Stimulated activated CD8-positive, alpha-beta memory T cell treated with anti-CD3 and anti-CD28 coated beads, Interleukin-15, amount 100 ng/mL, for 4 hours (primary cell): Measurements from ENCODE around the gene HIRIP3.
"Not testable (repeated sequence)": the region's sequence is repeated elsewhere in the genome, so short reads cannot be mapped to it uniquely, and the experiment has no call there.

ENCODE experiments used
- DNase-seq, 2 donors: peaks; one replicate each; pipeline ENCODE4 v3.0.0-alpha.2; 2020; ENCODE audit warnings: low read depth in 2 of 2

The HIRIP3 gene

DNA sequence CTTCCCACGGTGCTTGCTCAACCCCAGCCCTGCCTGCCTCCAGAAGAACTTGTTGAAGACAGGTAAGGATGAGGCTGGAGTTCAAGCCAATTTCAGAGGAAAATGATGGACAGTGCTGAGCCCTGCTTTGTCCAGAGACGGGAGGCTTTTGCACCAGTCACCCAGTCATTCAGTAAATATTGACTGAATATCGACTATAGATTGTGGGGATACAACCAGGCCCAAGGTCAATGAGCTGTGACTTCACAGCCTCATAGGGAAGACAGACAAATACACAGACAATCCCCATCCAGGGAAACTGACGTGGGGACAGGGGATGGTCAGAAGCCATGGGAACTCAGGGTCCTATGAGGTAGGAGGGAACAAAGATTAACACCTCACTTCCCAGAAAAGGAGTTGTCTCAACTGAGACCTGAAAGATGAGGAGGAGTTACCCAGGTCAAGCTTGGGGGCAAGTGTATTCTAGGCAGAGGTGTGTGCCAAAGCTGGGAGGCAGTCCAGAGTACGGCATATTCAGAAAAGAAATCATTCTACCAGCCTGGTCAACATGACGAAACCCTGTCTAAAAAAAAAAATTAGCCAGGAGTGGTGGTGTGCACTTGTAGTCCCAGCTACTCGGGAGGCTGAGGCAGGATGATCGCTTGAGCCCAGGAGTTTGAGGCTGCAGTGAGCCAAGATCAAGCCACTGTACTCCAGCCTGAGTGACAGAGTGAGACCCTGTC, 21.3 kb upstream of the HIRIP3 start:
- DNase-seq, result no peak

DNA sequence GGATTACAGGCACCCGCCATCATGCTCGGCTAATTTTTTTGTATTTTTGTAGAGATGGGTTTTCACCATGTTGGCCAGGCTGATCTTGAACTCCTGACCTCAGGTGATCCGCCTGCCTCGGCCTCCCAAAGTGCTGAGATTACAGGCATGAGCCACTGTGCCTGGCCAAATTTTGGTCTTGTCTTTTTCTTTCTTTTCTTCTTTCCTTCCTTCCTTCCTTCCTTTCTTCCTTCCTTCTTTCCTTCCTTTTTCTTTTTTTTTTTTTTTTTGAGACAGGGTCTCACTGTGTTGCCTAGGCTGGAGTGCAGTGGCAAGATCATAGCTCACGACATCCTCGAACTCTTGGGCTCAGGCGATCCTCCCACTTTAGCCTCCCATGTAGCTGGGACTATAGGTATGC, 20.0 kb upstream of the HIRIP3 start:
- DNase-seq, result not testable (repeated sequence)

DNA sequence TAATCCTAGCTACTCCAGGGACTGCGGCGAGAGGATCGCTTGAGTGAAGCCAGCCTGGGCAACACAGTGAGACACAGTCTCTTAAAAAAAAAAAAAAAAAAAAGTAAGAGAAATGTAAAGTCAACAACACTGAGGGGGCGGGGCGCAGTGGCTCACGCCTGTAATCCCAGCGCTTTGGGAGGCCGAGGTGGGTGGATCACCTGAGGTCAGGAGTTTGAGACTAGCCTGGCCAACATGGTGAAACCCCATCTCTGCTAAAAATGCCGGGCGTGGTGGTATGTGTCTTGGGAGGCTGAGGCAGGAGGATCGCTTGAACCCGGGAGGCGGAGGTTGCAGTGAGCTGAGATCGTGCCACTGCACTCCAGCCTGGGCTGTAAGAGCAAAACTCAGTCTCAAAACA, 17.2 kb upstream of the HIRIP3 start:
- not testable (repeated sequence) for DNase-seq

DNA sequence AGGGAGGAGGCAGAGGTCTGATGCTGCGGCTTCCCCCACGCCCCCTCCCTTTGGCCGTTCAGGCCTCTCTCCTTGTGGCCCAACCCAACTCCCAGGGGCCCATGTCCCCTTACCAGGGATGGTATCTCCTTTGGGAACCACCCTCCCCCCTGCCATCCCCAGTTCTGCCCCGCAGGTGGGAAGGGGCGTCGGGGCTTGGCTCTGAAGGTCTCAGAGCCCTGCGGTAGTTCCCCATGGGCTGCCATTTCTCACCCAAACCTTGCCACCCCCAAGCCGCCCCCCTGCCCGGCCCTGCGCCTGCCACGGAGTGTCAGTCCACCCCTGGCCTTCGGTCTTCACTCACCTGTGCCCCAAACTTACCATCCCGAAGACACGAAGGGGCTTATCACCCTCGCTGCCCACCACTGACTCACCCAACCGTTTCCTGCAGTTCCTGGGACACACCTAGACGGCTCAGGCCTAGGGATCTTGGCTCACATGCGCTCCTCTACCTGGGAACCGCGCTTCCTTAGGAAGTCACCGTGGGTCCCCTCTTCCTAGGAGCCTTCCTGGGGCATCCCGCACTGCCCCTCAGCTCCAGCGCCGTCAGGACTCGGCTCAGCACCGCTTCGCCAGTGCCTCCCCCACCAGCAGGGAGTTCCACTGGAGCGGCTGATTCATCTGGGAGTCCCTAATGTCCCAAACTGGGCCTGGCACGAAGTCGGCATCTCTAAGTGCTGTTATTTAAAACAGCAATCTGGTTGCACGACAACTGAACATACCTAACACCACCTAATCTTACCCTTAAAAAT, 16.5 kb upstream of the HIRIP3 start:
- DNase-seq, result no peak

GRCh38 chr16:30010844-30011713, 15.7 kb upstream of the HIRIP3 start, which contains the start of gene DOC2A:
Gene DOC2A (minus strand): TSS chr16:30011027. CDS start chr16:30010222, 805 bp downstream.
- no peak for DNase-seq

GRCh38 chr16:30009990-30010843, 14.8 kb upstream of the HIRIP3 start:
- DNase-seq, result no peak

DNA sequence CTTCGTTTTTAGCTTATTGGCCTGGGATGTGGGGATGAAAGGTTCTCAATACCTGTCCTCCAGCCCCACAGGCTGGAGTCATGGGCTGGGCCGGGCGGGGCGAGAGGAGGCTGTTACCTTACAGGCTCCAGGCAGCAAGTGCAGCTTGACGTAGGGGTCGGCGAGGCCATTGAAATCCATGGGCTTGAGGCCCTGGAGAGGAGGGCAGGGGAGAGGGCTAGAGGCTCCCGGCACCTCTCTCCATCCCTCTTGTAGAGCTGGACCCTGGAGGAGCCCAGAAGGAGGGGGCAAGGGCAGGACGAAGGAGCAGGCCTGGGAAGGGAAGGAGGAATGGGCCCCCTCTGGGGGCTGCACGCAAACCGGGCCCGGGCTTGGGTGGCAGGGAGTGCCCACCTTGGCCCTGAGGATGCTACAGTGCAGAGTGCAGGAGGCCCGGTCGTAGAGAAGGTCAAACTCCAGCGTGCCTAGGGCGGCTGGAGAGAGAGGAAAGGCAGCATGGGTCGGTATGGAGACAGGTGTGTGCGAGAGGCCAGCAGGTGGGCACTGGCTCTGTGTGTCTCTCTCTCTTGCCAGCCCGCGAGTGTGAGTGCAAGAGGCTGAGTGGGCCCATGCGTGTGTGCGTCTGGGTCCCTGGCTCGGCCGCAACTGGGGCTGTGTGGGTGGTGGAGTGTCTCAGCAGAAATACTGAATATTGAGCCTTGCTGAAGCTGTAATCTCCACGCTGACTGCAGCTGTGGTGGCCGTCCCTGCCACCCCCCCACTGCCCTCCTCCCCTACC, 13.9 kb upstream of the HIRIP3 start:
- DNase-seq, result no peak

GRCh38 chr16:30007378-30007895, 12.0 kb upstream of the HIRIP3 start:
- DNase-seq, result no peak

- DNase-seq, result no peak
These were observed 11.4 kb upstream of the HIRIP3 start for GRCh38 chr16:30006659-30007377.

DNA sequence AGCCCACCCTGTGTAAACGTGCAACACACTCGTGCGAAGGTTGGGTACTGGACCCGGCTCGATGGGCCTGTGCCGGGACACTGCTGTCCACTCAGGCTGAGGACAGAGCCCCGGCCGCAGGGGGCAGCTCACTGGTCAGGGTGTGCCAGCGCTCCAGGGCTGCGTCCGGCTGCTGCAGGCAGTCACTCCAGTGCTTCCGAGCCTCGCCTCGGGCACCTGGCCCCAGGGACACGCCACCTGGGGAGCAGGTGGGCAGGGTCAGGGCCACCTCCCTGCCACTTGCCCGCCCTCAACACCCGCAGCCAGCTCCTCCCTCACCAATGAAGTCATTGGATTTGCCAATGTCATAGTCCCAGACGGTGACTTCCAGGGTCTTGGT, 10.7 kb upstream of the HIRIP3 start:
- DNase-seq, result no peak

- no peak for DNase-seq
These were observed 10.1 kb upstream of the HIRIP3 start for GRCh38 chr16:30005341-30006094.

- DNase-seq, result no peak
These were observed 9.4 kb upstream of the HIRIP3 start for GRCh38 chr16:30004811-30005242.

DNA sequence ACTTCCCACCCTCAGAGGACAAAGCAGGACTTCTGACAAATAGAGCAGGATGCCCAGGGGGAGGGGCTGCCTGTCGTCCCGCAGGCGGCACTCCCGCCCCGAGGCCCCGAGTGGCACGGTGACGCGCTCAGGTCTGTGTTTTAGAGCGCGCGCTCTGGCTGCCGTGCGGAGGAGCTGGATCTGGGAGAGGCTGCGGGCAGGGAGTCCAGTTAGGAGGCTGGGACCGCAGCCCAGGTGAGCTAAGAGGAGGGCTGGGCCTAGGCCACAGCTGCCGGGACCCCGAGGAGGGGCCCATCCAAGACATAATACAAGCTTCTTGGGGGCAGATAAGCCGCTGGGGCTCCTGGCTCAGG, 9.0 kb upstream of the HIRIP3 start:
- DNase-seq, result no peak

DNA sequence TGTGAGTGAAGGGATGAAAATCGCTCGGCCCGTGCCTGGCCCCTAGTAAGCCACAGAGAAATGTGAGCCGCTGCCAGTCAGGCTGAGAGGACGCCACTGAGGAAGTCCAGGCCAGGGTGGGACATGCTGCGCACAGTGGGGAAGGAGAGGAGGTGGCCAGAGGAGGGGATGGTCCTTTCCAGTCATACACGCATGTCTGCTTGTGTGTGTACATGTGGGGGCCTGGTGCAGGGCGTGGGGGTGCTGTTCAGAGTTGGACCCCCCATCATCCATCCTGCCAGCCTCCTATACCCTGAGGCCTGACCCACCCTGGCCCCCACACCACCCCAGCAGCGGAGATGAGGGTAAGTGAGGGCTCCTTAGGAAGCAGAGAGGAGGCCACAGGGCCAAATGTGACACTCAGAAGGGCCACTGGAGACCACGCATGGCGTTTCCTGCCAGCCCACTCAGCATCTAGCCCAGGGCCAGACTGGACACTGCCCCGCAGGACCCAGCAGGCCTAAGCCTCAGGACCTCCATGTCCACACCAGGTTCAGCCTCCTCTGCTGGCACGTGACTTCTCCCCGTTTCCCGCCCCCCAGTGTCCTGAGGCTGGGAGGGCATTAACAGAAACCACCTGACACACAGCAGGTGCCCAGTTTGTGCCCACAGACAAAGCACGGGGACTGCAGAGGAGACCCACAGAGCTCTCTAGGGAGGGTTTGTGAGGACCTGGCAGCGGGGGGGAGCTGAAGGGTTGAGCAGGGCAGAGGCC, 8.4 kb upstream of the HIRIP3 start:
- no peak for DNase-seq

- no peak for DNase-seq
These were observed 7.4 kb upstream of the HIRIP3 start for GRCh38 chr16:30002614-30003346.

GRCh38 chr16:30000735-30001631, 5.6 kb upstream of the HIRIP3 start:
- no peak for DNase-seq
